Measurements from ENCODE around the gene PGA5.

GRCh38 chr11:61275191-61275590, 34.2 kb downstream of the PGA5 start:
- TF ChIP-seq EP300 (IDR thresholded peaks at IDR 0.05; ENCODE audit: borderline replicate concordance) (no peak), RAD21 (IDR thresholded peaks at IDR 0.05; ENCODE audit: low read depth) (no peak), EGR1 (IDR thresholded peaks at IDR 0.05) (no peak), REST (IDR thresholded peaks at IDR 0.05; ENCODE audit: low read depth) (no peak), FOXM1 (IDR thresholded peaks at IDR 0.05; ENCODE audit: borderline replicate concordance, low read depth) (no peak), CEBPB (IDR thresholded peaks at IDR 0.05) (no peak), TAF1 (IDR thresholded peaks at IDR 0.05; ENCODE audit: low read depth) (no peak), YY1 (IDR thresholded peaks at IDR 0.05; ENCODE audit: low read depth) (no peak), TEAD4 (IDR thresholded peaks at IDR 0.05) (no peak), ZBTB7A (IDR thresholded peaks at IDR 0.05; ENCODE audit: low read depth) (no peak), CREB1 (IDR thresholded peaks at IDR 0.05; ENCODE audit: low read depth) (no peak)
- TF ChIP-seq, protein P1, sequence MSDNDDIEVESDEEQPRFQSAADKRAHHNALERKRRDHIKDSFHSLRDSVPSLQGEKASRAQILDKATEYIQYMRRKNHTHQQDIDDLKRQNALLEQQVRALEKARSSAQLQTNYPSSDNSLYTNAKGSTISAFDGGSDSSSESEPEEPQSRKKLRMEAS (IDR thresholded peaks at IDR 0.05): no peak
- TF ChIP-seq, protein P2, sequence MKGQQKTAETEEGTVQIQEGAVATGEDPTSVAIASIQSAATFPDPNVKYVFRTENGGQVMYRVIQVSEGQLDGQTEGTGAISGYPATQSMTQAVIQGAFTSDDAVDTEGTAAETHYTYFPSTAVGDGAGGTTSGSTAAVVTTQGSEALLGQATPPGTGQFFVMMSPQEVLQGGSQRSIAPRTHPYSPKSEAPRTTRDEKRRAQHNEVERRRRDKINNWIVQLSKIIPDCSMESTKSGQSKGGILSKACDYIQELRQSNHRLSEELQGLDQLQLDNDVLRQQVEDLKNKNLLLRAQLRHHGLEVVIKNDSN (IDR thresholded peaks at IDR 0.05): no peak

Data from Ishikawa (cell line).